ENCODE data around the gene PTPRN2.
A peak's percentile ranks its signal among the peaks of the same experiment; 100 is the strongest.

The PTPRN2 gene

DNA sequence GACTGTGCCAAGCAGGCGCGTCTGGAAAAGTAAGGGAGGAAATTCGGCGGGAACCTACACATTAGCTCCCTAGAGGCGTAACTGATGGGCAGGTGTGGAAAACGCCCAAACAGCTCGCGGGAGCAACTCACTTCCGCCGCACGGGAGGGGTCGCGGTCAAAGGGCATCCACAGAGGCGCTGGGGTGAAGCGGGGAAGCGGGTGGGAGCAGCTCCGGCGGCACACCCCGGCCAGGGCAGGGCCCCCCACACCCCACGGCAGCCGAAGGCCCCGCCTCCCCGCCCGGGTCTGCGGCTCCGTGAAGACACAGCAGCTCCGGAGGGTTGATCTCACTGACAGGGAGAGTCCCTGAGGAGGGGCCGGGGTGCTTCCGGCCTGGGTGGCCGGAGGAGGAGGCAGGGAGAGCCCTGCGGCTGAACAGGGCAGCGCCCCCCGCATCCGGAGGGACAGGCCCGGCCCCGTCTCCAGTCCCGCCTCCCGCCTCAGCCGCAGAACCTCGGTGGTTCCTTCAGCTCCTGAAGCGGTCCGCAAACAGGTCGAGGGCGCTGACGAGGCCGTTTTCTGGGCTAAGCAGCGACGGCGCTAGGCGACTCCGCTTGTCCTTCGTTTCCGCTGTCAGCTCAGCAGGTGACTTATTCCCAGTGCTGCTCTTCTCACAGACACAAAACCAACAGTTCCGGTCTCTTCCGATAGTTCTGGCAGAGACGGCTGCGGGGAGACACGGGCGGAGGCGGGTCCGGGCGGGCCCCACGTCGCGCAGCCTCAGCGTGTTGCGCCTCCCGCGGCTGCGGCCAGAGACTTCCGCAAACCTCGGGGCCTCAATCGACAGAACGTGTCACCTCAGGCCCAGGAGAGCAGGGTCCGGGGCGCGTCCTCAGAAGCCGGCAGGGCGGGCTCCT, 974.7 kb downstream of the PTPRN2 start:
- peak; percentile 19 to 44 (median 30) for DNase-seq (ENCODE audit: low read depth in 3 of 3)

GRCh38 chr7:157612009-157612663, 975.5 kb downstream of the PTPRN2 start:
- DNase-seq (ENCODE audit: low read depth in 3 of 3), result no peak

DNA sequence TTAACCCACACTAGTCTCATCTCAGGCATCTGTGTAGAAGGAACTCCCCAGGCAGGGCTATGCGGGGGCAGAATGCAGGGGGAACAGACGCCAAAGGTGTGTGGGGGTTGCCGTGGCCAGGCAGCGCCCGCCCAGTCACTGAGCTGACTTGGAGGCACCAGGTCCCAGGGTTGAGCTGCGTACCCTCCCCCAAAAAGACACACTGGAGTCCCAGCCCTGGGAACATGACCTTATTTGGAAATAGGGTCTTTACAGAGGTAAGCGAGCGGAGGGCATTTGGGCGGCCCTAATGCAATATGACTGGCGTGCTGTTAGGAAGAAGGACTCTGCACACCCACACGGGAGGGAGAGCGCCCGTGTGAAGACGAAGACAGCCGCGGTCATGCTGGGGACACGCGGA, 976.3 kb downstream of the PTPRN2 start:
- no peak for DNase-seq (ENCODE audit: low read depth in 3 of 3)

DNA sequence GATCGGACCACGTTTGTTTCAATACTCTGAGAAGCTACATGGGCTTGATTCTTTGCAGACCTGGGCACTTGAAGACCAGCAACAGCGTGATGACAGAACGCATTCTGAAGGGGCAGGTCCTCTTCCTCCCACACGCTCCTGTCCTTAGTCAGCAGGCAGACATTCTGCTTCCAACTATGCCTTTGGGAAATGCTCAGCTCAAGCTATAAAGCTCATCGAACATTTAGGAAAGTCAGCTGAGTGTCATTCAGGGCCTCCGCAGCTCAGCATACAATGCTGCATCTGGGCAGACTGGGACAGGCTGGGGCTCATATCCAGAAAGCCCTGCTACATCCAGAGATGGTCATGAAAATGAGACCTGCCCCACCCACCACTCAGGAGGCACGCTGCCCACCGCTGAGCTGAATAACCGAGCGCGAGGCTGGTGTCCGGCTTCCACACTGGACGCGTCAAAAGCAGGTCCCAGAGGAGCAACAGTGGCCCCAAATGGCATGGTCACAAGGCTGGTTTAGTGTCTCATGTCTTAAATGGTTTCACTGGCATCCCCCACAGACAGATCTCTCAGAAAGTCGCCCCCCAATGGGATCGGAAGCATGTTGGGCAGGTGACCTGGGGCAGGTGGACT, 976.8 kb downstream of the PTPRN2 start:
- no peak for DNase-seq (ENCODE audit: low read depth in 3 of 3)

- DNase-seq (ENCODE audit: low read depth in 3 of 3), result no peak
Measured at GRCh38 chr7:157609932-157610640, 977.5 kb downstream of the PTPRN2 start.

DNA sequence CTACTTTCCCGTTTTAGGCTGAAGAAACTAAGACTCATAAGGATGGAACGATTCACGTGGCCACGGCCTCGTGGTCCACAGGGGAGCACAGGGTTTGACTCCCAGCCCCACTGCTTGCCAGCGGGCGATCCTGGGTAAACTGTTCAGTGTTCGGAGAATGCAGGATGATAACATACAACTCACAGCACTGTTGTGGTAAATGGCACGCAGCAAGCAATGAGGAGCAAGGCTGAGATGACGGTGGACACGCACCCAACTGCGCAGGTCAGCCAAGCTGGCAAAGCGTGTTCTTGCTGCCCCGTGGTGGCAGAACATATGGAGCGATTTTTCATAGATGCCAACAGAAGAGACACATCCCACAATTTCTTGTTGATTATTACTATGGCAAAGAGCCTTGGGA, 978.1 kb downstream of the PTPRN2 start:
- no peak for DNase-seq (ENCODE audit: low read depth in 3 of 3)

DNA sequence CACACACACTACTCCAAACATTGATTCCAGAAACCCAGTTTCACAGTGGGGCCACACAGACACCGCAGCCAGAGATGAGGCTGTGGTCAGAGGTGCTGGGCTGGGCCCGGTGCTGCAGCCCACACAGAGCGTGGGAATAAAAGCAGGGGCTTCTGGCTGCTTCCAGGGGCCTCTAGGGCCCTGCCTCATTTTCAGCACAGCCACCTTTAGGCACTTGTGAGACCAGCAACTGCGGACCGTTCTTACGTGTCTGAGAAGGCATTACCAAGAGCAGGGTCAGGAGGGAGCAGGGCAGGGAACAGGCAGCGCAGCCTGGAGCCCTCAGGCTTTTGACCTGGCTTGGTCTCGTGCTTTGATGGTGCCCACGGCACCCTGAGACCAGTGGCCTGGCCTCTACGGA, 980.4 kb downstream of the PTPRN2 start:
- DNase-seq (ENCODE audit: low read depth in 3 of 3), result no peak

DNA sequence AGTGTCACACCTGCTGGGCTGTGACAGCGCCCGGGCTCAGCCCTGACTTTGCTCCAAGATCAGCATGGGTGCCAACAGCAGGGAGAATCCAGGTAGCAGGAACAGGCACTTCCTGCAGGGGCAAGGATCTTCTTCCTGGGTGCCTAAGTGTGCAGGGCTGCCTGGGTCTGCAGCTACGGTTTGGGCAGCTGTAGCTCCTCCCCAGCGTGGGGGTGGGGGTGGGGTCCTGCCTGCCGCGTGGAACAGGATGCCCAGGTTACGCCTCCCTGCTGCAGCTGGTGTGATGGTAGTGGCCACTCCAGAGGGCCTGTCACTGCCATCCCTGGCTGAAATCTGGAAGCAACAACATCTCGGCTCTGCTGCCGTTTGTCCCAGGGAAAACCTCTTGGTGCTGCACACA, 981.5 kb downstream of the PTPRN2 start:
- no peak for DNase-seq (ENCODE audit: low read depth in 3 of 3)

- no peak for DNase-seq (ENCODE audit: low read depth in 3 of 3)
Measured at GRCh38 chr7:157605638-157606037, 982.0 kb downstream of the PTPRN2 start.

DNA sequence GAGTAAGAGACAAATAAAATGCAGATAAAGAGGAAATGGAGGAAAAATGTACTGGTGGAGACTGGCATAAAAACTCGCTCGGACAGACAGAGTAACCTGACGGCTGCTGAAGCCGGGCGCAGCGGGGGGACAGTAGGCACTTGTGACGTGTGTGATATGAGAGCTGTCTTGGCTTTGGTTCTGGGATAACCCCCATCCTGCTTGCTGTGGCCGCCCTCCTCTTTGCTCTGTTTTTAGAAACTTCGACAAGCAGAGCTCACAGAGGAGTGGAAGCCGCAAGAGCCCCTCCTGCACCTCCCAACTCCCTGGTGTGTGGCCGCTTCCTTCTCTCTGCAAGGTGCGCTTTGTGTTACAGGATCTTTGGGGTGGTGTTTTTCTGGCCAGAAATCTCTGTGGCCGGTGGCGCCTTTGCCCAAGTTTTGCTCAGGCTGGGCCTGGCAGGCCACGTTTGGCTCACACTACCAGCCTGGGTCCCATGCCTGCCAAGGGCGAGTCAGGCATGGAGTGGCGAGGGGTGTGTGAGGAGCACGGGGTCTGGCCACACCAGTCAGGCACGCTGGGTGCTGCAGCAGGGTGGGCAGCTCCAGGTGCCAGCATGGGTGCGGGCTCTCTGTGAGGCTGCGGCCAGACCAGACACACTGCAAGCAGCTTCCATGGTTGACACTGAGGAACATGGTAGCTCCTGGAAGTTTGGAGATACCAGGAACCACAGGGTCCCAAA, 982.8 kb downstream of the PTPRN2 start:
- DNase-seq (ENCODE audit: low read depth in 3 of 3), result no peak

DNA sequence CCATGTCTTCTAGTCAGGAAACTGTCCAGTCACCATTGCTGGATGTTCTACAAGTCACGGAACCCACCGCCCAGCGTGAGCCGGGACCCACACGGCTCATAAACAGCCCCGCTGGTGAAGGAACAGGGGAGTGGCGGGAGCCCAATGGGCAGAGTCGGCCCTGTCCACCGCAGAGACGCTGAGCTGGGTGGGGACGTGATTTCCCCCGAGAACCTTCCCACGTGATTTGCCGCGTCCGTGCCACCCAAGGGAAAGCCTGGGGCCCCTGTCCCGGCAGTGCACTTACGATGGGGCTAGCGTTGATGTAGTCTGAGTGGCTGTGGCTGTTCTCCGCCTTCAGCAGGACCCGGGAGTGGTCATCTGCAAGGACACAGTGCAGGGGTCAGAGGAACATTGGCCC, 983.9 kb downstream of the PTPRN2 start:
- no peak for DNase-seq (ENCODE audit: low read depth in 3 of 3)

- no peak for DNase-seq (ENCODE audit: low read depth in 3 of 3)
Measured at GRCh38 chr7:157603005-157603404, 984.6 kb downstream of the PTPRN2 start.

- DNase-seq (ENCODE audit: low read depth in 3 of 3), result no peak
Measured at GRCh38 chr7:157602581-157602980, 985.0 kb downstream of the PTPRN2 start.

- DNase-seq (ENCODE audit: low read depth in 3 of 3), result no peak
Measured at GRCh38 chr7:157602156-157602555, 985.5 kb downstream of the PTPRN2 start.

DNA sequence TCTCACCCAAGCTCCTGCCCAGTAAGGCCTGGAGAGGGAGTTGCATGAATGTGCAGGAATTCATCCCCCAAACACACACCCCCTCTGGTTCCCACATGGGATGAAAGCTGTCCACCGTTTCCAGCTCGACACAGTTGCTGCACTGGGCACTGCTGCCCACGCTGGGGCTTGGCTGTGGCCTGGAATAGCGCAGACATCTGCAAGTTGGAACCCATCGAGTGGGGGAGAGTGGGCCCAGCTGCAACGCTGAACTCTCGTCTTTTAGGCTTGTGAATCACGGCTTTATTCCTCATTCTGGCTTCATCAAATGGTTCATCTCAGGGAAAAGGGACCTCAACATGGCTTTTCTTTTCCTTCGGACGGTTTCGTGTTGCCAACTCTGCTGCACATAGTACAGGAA, 986.1 kb downstream of the PTPRN2 start:
- no peak for DNase-seq (ENCODE audit: low read depth in 3 of 3)

DNA sequence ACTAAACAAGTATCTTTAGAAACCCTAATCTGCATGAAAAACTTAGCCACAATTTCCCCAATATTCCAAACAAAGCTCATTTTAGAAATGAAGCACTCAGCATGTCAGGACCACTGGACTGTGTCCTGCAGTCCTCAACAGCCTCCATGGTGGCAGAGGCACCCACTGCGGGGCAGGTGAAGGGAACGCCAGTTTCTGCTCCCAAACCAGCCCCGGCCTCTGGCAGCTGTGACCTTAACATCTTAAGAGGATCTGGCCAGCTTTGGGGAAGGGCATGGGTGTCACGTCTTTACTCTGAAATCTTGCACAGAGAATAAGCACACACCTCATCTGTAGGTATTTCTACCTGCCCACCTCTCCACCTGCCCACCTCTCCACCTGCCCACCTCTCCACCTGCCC, 988.1 kb downstream of the PTPRN2 start:
- no peak for DNase-seq (ENCODE audit: low read depth in 3 of 3)

- DNase-seq (ENCODE audit: low read depth in 3 of 3), result no peak
Measured at GRCh38 chr7:157597562-157597961, 990.1 kb downstream of the PTPRN2 start.

- no peak for DNase-seq (ENCODE audit: low read depth in 3 of 3)
Measured at GRCh38 chr7:157596881-157597280, 990.7 kb downstream of the PTPRN2 start.

- no peak for DNase-seq (ENCODE audit: low read depth in 3 of 3)
Measured at GRCh38 chr7:157596471-157596870, 991.2 kb downstream of the PTPRN2 start.

- DNase-seq (ENCODE audit: low read depth in 3 of 3), result no peak
Measured at GRCh38 chr7:157596026-157596425, 991.6 kb downstream of the PTPRN2 start.

DNA sequence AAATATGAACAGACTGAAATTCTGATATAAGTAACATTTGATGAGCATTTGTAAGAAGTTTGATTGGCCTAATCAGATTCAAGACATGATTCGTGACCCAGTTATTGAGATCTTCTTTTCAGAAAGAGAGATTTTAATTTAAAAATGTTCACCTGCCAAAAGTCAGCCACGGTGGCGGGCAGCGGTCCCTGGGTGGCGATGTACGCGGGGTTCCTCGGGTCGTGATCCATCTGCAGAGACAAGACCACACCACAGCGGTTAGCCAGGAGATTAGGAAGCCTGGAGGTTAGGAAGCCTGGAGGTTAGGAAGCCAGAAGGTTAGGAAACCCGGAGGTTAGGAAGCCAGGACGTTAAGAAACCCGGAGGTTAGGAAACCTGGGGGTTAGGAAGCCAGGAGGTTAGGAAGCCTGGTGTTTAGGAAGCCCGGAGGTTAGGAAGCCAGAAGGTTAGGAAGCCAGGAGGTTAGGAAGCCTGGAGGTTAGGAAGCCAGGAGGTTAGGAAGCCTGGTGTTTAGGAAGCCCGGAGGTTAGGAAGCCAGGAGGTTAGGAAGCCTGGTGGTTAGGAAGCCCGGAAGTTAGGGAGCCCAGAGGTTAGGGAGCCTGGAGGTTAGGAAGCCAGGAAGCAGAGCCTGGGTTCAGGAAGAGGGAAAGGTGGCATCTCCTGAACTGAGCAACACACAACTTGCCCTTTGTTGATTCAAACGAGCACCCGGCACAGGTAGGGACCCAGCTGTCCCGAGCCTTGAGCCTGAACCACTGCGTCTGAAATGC, 992.4 kb downstream of the PTPRN2 start:
- DNase-seq (ENCODE audit: low read depth in 3 of 3), result no peak
